GM21619 (cell line): ENCODE results near the gene WDR47.
"Not testable (repeated sequence)": the region's sequence is repeated elsewhere in the genome, so short reads cannot be mapped to it uniquely, and the experiment has no call there.

ENCODE experiments used
- ATAC-seq: cut with Tn5 transposase; IDR thresholded peaks from one replicate; pipeline ENCODE4 v1.9.1; 2021; ENCODE audit not compliant: unreplicated experiment

Gene WDR47

DNA sequence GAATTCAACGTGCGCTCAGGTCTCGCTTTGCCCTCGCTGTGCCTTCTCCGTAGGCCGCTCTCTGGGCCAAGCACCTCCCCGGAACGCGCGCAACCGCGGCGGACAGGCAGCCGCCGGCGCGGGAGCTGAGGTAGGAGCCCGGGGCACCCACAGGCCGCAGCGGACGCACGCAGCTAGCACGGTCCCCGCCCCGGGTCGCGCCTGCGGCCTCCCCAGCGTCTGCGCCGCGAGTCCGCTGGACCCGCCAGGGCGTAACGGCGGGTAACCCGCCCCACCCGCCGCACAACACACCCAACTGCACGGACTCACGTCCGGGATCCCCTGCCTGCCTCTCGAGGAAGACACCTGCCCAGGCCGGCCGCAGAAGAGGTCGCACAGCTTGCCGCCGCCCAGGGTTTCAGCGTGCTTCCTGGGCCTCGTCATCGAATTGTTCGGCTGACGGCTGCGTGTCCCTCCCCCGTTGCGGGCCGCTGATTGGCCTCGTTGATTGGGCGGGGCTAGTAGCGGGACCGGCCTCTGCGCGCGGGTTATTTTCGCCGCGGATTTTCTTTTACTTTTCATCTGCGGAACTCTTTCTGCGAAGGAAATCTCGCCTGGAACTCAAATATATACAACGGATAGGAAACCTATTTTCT lies 78.7 kb downstream of the WDR47 start, which contains the start of gene CLCC1:
TSS of gene CLCC1 (minus strand) at position 433 of the 635 bp plus-strand sequence. CDS start 13,047 bp downstream, outside the sequence.
- ATAC-seq, result peak; percentile 91

DNA sequence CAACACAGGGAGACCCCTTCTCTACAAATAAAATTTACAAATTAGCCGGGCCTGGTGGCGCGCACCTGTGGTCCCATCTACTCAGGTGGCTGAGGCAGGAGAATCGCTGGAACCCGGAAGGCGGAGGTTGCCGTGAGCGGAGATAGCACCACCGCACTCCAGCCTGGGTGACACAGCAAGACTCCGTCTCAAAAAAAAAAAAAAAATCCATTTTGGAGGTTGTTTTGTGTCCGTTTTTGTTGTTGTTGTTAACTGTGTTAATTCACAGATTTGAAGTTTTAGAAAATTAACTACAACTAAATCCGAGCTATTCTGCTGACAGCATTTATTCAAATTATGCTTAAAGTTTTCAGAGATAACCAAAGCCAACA lies 79.2 kb downstream of the WDR47 start:
- ATAC-seq, result no peak

DNA sequence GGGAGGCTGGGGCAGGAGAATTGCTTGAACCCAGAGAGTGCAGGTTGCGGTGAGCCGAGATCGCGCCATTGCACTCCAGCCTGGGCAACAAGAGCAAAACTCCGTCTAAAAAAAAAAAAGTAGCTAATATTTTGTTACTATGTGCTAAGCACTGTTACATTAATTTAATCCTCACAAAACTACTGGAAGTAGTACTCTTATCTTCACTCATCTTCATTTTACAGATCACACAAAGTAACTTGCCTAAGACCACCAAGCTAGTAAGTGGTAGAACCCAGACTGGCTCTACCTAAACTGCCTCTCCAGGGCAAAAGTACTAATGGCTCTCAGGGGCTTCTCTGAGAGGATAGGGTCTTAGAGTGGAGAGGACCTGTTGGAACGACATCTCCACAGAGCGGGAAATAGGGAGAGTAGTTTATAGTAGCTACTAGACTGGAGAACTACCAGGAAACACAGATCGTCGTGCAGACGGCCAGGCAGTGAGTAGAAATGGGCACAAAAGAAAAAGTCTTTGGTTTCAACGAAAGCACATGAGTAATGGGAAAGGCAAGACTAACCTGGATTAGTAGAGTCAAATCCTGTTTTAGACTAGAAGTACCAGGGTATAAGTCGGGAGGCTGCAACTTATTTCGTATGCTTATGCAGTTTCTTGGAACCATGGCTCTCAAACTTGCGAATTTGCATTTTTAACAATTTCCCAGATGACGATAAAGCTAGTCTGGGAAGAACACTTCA lies 80.0 kb downstream of the WDR47 start:
- ATAC-seq, result no peak

DNA sequence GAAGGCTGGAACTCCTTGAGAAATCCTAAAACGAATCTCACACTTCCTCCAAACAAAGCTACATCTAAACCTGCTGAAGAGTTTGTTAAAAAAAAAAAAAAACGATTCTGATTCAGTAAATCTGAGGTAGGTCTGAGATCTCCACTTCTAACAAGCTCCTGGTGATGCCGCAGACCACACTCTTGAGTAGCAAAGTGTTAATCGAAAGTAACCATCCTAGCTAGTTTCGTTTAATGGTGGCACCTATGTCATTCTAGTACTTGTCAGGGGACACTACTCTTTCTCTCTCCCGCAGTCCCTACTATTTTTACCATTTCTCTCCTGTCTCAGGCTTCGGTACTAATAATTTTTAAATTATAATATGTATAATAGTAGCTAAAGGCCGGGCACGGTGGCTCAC lies 80.7 kb downstream of the WDR47 start:
- ATAC-seq, result peak; percentile 26

GRCh38 chr1:108960719-108961118 lies 81.2 kb downstream of the WDR47 start:
- no peak for ATAC-seq

DNA sequence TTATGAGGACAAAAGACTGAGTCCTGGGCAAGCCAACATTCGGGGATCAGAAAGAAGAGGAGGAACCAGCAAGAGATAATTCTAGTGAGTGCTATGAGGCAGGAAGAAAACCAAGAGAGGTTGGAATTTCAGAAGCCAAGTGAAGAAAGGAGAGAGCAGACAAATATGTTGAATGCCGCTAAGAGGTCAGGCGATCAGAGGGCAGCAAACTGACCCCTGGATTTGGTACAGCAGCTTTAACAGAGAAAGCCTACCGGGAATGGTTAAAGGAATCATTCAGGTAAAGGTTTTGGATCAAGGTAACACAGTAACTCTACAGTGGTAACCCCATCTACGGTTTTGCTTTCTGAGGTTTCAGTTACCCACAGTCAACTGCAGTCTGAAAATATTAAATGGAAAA lies 84.0 kb downstream of the WDR47 start:
- ATAC-seq, result no peak

DNA sequence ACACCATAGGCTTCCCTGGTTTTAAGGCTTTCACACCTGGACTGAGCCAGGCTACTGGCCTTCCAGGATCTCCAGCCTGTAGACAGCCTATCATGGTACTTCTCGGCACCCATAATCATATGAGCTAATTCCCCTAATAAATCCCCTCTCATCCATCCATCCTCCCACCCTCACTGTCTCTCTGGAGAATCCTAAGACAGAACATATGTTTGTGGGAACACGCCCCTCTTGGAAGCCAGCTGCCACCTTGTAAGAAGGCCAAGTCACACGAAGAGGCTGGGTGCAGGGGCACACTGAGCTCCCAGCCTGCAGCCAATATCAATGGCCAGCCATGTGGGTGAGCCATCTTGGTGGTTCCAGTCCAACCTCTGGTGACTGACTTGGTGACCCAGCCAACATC lies 86.0 kb downstream of the WDR47 start:
- no peak for ATAC-seq

DNA sequence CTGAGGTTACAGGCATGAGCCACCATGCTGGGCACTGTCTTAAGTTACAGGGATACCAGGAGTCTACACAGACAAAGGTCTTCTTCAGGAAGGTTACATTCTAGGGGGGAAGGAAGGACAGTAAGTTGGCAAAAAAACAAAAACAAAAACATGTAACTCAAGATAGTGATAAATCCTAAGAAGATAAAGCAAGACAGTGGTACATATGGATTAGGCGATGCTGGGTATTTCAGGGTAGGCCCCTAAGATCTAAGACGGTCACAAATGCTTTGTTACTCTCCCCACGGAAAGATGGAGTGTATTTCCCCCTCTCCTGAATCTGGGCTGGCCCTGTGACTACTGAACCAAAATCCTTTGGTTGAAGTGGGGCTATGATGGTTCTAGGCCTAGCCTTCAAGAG lies 86.8 kb downstream of the WDR47 start:
- ATAC-seq, result no peak

DNA sequence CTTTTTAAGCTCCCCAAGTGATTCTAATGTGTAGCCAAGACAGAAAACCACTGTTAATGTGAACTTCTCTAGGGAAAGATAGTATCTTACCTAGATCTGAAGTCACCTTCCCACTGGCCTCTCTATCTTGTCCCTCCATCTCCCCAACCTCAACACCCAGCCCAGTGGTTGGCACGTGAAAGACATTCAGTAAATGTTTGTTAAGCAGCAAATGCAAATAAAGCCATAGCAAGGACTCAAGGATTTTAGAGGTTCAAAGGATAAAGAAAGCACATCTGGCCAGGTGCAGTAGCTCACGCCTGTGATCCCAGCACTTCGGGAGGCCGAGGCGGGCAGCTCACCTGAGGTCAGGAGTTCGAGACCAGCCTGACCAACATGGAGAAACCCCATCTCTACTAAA lies 88.5 kb downstream of the WDR47 start:
- ATAC-seq, result no peak

GRCh38 chr1:108951242-108951641 lies 90.7 kb downstream of the WDR47 start:
- ATAC-seq, result no peak

- no peak for ATAC-seq
Observed at GRCh38 chr1:108949044-108949443, 92.9 kb downstream of the WDR47 start.

DNA sequence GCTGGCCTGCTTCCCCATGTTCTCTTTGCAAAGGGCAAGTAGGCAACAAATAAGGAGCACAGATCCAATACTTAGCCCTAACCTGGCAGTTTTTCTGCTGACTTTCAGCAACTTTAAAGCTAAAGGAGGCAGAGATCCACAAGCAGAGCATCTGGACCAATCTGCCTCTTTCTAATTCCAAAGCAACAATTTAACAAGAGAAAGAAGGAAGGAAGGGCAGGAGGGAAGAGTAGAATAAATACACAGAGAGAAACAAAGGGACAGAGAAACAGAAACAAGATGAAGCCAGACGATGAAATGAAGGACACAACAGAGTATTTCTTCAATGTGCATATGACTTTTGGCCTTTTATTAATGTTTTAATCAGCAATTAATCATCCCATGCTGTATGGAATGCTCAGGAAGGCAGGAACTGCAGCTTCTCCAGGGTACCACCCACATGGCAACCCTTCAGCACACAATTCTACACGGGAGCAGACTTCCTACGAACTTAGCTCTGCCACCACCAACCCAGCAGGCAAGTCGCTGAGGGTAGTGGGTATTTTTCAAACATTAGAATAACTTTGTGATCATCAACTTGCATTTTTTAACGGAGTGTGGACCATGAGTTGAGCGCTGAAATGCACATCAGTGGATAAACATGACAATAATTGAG lies 93.9 kb downstream of the WDR47 start:
- ATAC-seq, result no peak

DNA sequence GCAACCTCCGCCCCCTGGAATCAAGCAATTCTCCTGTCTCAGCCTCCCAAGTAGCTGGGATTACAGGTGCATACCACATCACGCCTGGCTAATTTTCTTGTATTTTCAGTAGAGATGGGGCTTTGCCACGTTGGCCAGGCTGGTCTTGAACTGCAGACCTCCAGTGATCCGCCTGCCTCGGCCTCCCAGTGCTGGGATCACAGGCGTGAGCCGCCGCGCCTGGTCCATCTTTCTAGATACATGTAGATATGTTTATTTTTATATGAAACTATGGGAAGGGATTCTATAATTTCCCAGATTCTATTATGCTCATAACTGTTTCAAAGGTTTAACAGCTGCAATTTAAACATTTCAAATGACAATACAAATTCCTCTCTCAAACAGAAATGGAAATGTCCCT lies 105.7 kb downstream of the WDR47 start:
- no peak for ATAC-seq

- no peak for ATAC-seq
Observed at GRCh38 chr1:108933944-108934343, 108.0 kb downstream of the WDR47 start.

DNA sequence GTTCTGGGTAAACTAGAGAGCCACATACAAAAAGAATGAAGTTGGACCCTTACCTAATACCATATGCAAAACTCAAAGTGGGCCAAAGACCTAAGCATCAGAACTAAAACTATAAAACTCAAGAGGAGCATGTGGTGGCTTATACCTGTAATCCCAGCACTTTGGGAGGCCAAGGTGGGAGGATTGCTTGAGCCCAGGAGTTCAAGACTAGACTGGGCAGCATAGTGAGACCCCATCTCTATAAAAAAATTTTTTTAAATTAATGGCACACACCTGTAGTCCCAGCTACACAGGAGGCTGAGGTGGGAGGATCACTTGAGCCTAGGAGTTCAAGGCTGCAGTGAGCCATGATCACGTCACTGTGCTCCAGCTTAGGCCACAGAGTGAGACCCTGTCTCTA lies 114.3 kb downstream of the WDR47 start:
- ATAC-seq, result not testable (repeated sequence)

DNA sequence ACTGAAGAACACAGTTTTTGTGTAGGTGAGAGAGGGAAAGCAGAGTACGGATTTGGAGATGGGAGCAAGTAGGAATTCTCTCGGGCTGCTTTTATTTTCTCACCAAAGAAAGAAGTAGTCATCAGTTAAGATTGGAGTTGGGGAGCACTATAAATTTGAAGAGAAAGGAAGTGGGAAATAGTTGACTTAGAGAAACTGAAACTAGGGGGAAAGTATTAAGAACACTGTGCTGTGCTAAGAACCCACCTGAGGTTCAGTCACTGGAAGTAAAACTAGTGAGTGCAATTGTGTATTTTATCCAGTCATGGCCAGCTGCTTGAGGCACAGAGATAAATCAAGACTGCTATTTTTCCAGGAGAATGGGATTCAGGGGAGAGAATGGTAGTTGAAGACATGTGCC lies 116.0 kb downstream of the WDR47 start:
- no peak for ATAC-seq
